Ascending aorta (tissue), 2 donors: Measurements from ENCODE around the gene PTGER2. TPM values are rescaled to one million over a fixed set of nuclear protein-coding genes. Genes with fewer than 3 reads are reported as not detected.
A peak's percentile ranks its signal among the peaks of the same experiment; 100 is the strongest.

Source experiments
- DNase-seq, 2 donors: peaks; one replicate each; pipeline ENCODE4 v3.0.0-alpha.2; 2019; ENCODE audit warnings: low spot score in 2 of 2
- H3K27ac ChIP-seq, 2 donors: fragments of 200-600 bp; sonication (generic); one replicate each; pipeline ENCODE4 v1.5.1; 2016 to 2017; ENCODE audit warnings: mild to moderate bottlenecking in 1 of 2
- H3K27me3 ChIP-seq: fragments of 200-600 bp; sonication (generic); one replicate; pipeline ENCODE4 v1.5.1; 2017
- H3K36me3 ChIP-seq, 2 donors: fragments of 200-600 bp; sonication (generic); one replicate each; pipeline ENCODE4 v1.5.1; 2016
- H3K4me1 ChIP-seq, 2 donors: fragments of 200-600 bp; sonication (generic); one replicate each; pipeline ENCODE4 v1.5.1; 2016 to 2017; ENCODE audit warnings: mild to moderate bottlenecking in 1 of 2
- H3K4me3 ChIP-seq, 2 donors: fragments of 200-600 bp; sonication (generic); one replicate each; pipeline ENCODE4 v1.5.1; 2016 to 2017; ENCODE audit warnings: mild to moderate bottlenecking in 1 of 2
- H3K9me3 ChIP-seq, 2 donors: fragments of 200-600 bp; sonication (generic); one replicate each; pipeline ENCODE4 v1.5.1; 2016
- CTCF ChIP-seq, 3 experiments: fragments of 200-600 bp in 2 of 3; fragments of 450-650 bp in 1 of 3; sonication (generic) in 2 of 3; IDR thresholded peaks; one replicate each; pipeline ENCODE4 v1.5.1; 2016 to 2019; ENCODE audit warnings: antibody characterized with exemption in 3 of 3, mild to moderate bottlenecking in 1 of 3, moderate library complexity in 1 of 3
- intact Hi-C: fragments of 100-400 bp; cut with DNase I; formaldehyde crosslinking; loops from one replicate; pipeline ENCODE4 v1.15.1; 2023
- total RNA-seq: library from RNA; depleted of rRNA; stranded (reverse); fragments of >200 nt; gene quantifications from one replicate; pipeline ENCODE4 v1.1.0, GENCODE V29; 2016

The PTGER2 gene
- total RNA-seq, 1 donor from 2014 or later: 1.9 TPM

- Histone ChIP-seq H3K27me3 (no peaks in the 10 kb centered on the region), H3K27ac (no peak overlapping the region), H3K4me1 (peaks cover 3 to 7% of the 10 kb centered on the region in 2 donors), H3K36me3 (no peaks in the 10 kb centered on the region), H3K9me3 (no peaks in the 10 kb centered on the region), H3K4me3 (peak overlapping the region; percentile 62 to 65)
- no peak for DNase-seq
- intact Hi-C loops: no loop called here
- TF ChIP-seq CTCF (IDR thresholded peaks at IDR 0.05): no peak
These were observed 650 bp upstream of the PTGER2 start for GRCh38 chr14:52313462-52313861.

- Histone ChIP-seq H3K36me3 (no peaks in the 10 kb centered on the region), H3K4me3 (peak overlapping the region; percentile 62 to 65), H3K27me3 (no peaks in the 10 kb centered on the region), H3K9me3 (no peaks in the 10 kb centered on the region), H3K27ac (peak overlapping the region in 1 of 2 donors; percentile 5), H3K4me1 (peaks cover 3 to 7% of the 10 kb centered on the region in 2 donors)
- intact Hi-C loops: no loop called here
- DNase-seq: peak in 1 of 2 donors; percentile 66
- TF ChIP-seq CTCF (IDR thresholded peaks at IDR 0.05): no peak
These were observed 663 bp downstream of the PTGER2 start for GRCh38 chr14:52314595-52315354.

- no peaks in the 10 kb centered on the region for H3K27me3 ChIP-seq
- H3K9me3 ChIP-seq: no peaks in the 10 kb centered on the region
- TF ChIP-seq CTCF (IDR thresholded peaks at IDR 0.05): no peak
- intact Hi-C loops: no loop called here
- no peaks in the 10 kb centered on the region for H3K36me3 ChIP-seq
- DNase-seq: no peak
- H3K4me1 ChIP-seq: peaks cover 3 to 7% of the 10 kb centered on the region in 2 donors
- H3K4me3 ChIP-seq: peak overlapping the region in 1 of 2 donors; percentile 65
- no peak overlapping the region for H3K27ac ChIP-seq
These were observed 1.2 kb downstream of the PTGER2 start for GRCh38 chr14:52315355-52315718.

GRCh38 chr14:52318062-52318461, 4.0 kb downstream of the PTGER2 start:
- H3K9me3 ChIP-seq: no peaks in the 10 kb centered on the region
- DNase-seq: no peak
- H3K27me3 ChIP-seq: no peaks in the 10 kb centered on the region
- no peak overlapping the region for H3K27ac ChIP-seq
- H3K4me1 ChIP-seq: peaks cover 3 to 7% of the 10 kb centered on the region in 2 donors
- no peak for TF ChIP-seq CTCF (IDR thresholded peaks at IDR 0.05)
- no peak overlapping the region for H3K4me3 ChIP-seq
- H3K36me3 ChIP-seq: no peaks in the 10 kb centered on the region
- intact Hi-C loops: no loop called here

GRCh38 chr14:52318826-52319645, 4.9 kb downstream of the PTGER2 start:
- H3K27ac ChIP-seq: no peak overlapping the region
- TF ChIP-seq CTCF (IDR thresholded peaks at IDR 0.05): no peak
- H3K36me3 ChIP-seq: no peaks in the 10 kb centered on the region
- no peaks in the 10 kb centered on the region for H3K27me3 ChIP-seq
- intact Hi-C loops: no loop called here
- no peaks in the 10 kb centered on the region for H3K9me3 ChIP-seq
- DNase-seq: no peak
- H3K4me1 ChIP-seq: peaks cover 0 to 3% of the 10 kb centered on the region in 2 donors
- H3K4me3 ChIP-seq: no peak overlapping the region
